ENCODE measurements around the gene CDK5RAP2.

The CDK5RAP2 gene

GRCh38 chr9:120443976-120444375 is 136.0 kb downstream of the CDK5RAP2 start:
- DNase-seq (ENCODE audit: low read depth in 1 of 2, low spot score in 1 of 2): no peak
- Histone ChIP-seq H3K27ac (replicated peaks) (no peak overlapping the region), H3K27me3 (ENCODE audit: insufficient read depth, poor library complexity, severe bottlenecking) (no peaks in the 10 kb centered on the region), H3K4me3 (replicated peaks; ENCODE audit: insufficient read depth, low read length) (no peak overlapping the region)
- TF ChIP-seq SPI1 (IDR thresholded peaks at IDR 0.05; ENCODE audit: borderline replicate concordance, low read depth): no peak
- no peak for TF ChIP-seq REST (IDR thresholded peaks at IDR 0.05; ENCODE audit: insufficient replicate concordance, low read depth)
- no peak for TF ChIP-seq GABPA (IDR thresholded peaks at IDR 0.05; ENCODE audit: low read depth)
- TF ChIP-seq POLR2AphosphoS5 (IDR thresholded peaks at IDR 0.05; ENCODE audit: low read depth): no peak
- TF ChIP-seq CTCF (IDR thresholded peaks at IDR 0.05; ENCODE audit: insufficient read depth, low read length): no peak

GRCh38 chr9:120443489-120443888 is 136.5 kb downstream of the CDK5RAP2 start:
- no peak for DNase-seq (ENCODE audit: low read depth in 1 of 2, low spot score in 1 of 2)
- TF ChIP-seq REST (IDR thresholded peaks at IDR 0.05; ENCODE audit: insufficient replicate concordance, low read depth): no peak
- TF ChIP-seq SPI1 (IDR thresholded peaks at IDR 0.05; ENCODE audit: borderline replicate concordance, low read depth): no peak
- TF ChIP-seq GABPA (IDR thresholded peaks at IDR 0.05; ENCODE audit: low read depth): no peak
- TF ChIP-seq CTCF (IDR thresholded peaks at IDR 0.05; ENCODE audit: insufficient read depth, low read length): no peak
- no peak for TF ChIP-seq POLR2AphosphoS5 (IDR thresholded peaks at IDR 0.05; ENCODE audit: low read depth)

GRCh38 chr9:120442308-120442995 is 137.5 kb downstream of the CDK5RAP2 start:
- TF ChIP-seq REST (IDR thresholded peaks at IDR 0.05; ENCODE audit: insufficient replicate concordance, low read depth): no peak
- no peak for TF ChIP-seq SPI1 (IDR thresholded peaks at IDR 0.05; ENCODE audit: borderline replicate concordance, low read depth)
- TF ChIP-seq POLR2AphosphoS5 (IDR thresholded peaks at IDR 0.05; ENCODE audit: low read depth): no peak
- TF ChIP-seq GABPA (IDR thresholded peaks at IDR 0.05; ENCODE audit: low read depth): no peak
- TF ChIP-seq CTCF (IDR thresholded peaks at IDR 0.05; ENCODE audit: insufficient read depth, low read length): no peak
- DNase-seq (ENCODE audit: low read depth in 1 of 2, low spot score in 1 of 2): no peak
- no peak overlapping the region for H3K4me3 ChIP-seq (replicated peaks; ENCODE audit: insufficient read depth, low read length)

More at GRCh38 chr9:120443489-120443888, 136.5 kb downstream of the CDK5RAP2 start:
- H3K4me3 ChIP-seq (replicated peaks; ENCODE audit: insufficient read depth, low read length): no peak overlapping the region
- H3K27ac ChIP-seq (replicated peaks): no peak overlapping the region; the same call in 1 of the 2 replicates
- no peaks in the 10 kb centered on the region for H3K27me3 ChIP-seq (ENCODE audit: insufficient read depth, poor library complexity, severe bottlenecking)

More at GRCh38 chr9:120442308-120442995, 137.5 kb downstream of the CDK5RAP2 start:
- Histone ChIP-seq H3K27me3 (ENCODE audit: insufficient read depth, poor library complexity, severe bottlenecking) (no peaks in the 10 kb centered on the region), H3K27ac (replicated peaks) (no peak overlapping the region)
